ENCODE measurements around the gene FAH. TPM values are rescaled to one million over a fixed set of nuclear protein-coding genes. Genes with fewer than 3 reads are reported as not detected.

The FAH gene
- total and polyA plus RNA-seq, 10 of the 15 experiments (the other 5 are each of a cell fraction or from before 2014, with no cell fraction given) = 36.3 to 121 (median 62.0) TPM

DNA sequence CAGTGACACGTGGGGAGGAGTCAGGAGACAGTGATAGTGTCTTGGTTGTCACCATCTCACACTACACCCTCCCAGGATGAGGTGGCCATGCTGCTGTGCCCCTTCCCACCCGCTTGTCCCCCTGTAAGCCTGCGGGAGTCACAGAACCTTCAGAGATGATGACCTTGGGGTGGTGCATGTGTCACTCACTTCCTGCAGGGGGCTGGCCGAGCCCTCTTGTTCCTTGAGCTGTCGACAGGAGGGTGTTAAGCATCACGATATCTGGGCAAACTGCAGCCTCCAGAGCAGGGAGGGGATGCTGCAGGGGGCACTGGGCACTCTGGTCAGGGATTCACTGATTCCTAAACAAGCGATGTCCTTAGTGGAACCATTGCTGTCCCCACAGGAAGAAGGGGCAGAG, 27.7 kb downstream of the FAH start:
- SMC1A ChIA-PET (ENCODE audit: uncharacterized antibody, unreplicated experiment) = no interaction called here
- no peaks in the 10 kb centered on the region for H3K4me1 ChIP-seq (ENCODE audit: control insufficient read depth, insufficient read depth, low read length)
- RAD21 ChIA-PET (ENCODE audit: unreplicated experiment) = no interaction called here
- POLR2A ChIA-PET = no interaction called here
- no peak overlapping the region for H3K4me3 ChIP-seq
- CTCF ChIA-PET = no interaction called here
- H4K20me1 ChIP-seq (ENCODE audit: control insufficient read depth, insufficient read depth) = no peaks in the 10 kb centered on the region
- intact Hi-C loops (cut with micrococcal nuclease; ENCODE audit: unreplicated experiment) = no loop called here
- in situ Hi-C loops (cut with MboI) = no loop called here
- 96% methylated on average over 7 of the region's 7 CpGs for WGBS (ENCODE audit: insufficient coverage, insufficient replicate concordance, low lambda C conversion rate, missing lambda C conversion rate)
- ATAC-seq (no peak), DNase-seq (ENCODE audit: low read depth, low spot score) (no peak), FAIRE-seq (no peak)
- H3K36me3 ChIP-seq (ENCODE audit: control insufficient read depth in 2 of 2, insufficient read depth in 2 of 2, low read length in 1 of 2) = peaks cover 1 to 6% of the 10 kb centered on the region in 2 experiments
- no peak overlapping the region for H2AFZ ChIP-seq (ENCODE audit: control insufficient read depth, low read depth, low read length)
- no peaks in the 10 kb centered on the region for H3K9me3 ChIP-seq (replicated peaks; ENCODE audit: control insufficient read depth, insufficient read depth, low read length)
- no TSS peak for BruUV-seq (replicated peaks)
- no peak overlapping the region for H3K27ac ChIP-seq (ENCODE audit: control insufficient read depth, insufficient read depth)
- H3K4me2 ChIP-seq (ENCODE audit: control insufficient read depth, insufficient read depth) = no peak overlapping the region
- no peak for TF ChIP-seq ZSCAN29 (IDR thresholded peaks at IDR 0.05)
- TF ChIP-seq, protein P1, sequence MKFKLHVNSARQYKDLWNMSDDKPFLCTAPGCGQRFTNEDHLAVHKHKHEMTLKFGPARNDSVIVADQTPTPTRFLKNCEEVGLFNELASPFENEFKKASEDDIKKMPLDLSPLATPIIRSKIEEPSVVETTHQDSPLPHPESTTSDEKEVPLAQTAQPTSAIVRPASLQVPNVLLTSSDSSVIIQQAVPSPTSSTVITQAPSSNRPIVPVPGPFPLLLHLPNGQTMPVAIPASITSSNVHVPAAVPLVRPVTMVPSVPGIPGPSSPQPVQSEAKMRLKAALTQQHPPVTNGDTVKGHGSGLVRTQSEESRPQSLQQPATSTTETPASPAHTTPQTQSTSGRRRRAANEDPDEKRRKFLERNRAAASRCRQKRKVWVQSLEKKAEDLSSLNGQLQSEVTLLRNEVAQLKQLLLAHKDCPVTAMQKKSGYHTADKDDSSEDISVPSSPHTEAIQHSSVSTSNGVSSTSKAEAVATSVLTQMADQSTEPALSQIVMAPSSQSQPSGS (IDR thresholded peaks at IDR 0.05; ENCODE audit: low read length) = no peak
- TF ChIP-seq HDAC6 (IDR thresholded peaks at IDR 0.05; ENCODE audit: unreplicated experiment) = no peak
- no peak overlapping the region for H3K9ac ChIP-seq (ENCODE audit: control insufficient read depth, insufficient read depth, low read length)
- H3K27me3 ChIP-seq (replicated peaks in 1 of 2; ENCODE audit: control insufficient read depth in 2 of 2, insufficient read depth in 2 of 2, low read length in 1 of 2) = no peaks in the 10 kb centered on the region
- H3K79me2 ChIP-seq (ENCODE audit: control insufficient read depth, insufficient read depth, low read length) = no peaks in the 10 kb centered on the region

DNA sequence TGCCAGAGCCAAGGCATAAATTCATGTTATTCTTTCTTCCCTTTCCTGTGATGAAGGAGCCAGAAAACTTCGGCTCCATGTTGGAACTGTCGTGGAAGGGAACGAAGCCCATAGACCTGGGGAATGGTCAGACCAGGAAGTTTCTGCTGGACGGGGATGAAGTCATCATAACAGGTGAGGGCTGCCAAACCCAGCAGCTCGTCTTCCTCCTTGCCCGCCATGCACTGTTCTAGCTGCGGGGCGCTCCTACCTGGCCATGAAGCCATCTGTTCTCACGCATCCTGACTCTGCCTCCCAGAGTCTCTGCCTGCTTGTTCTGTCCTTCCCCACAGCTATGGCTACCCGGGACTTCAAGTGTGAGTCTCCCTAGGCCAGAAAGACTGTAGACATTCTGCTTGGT, 28.2 kb downstream of the FAH start:
- CTCF ChIA-PET = interaction anchor here (1.1 kb wide), 1 partner anchor 324 kb away, joined by 3 read pairs; no protein-coding TSS in a partner anchor
- intact Hi-C loops (cut with micrococcal nuclease; ENCODE audit: unreplicated experiment) (no loop called here), in situ Hi-C loops (cut with MboI) (no loop called here)
- Histone ChIP-seq H3K36me3 (ENCODE audit: control insufficient read depth in 2 of 2, insufficient read depth in 2 of 2, low read length in 1 of 2) (peaks cover 1 to 6% of the 10 kb centered on the region in 2 experiments), H3K9me3 (replicated peaks; ENCODE audit: control insufficient read depth, insufficient read depth, low read length) (no peaks in the 10 kb centered on the region), H3K4me3 (no peak overlapping the region), H3K4me1 (ENCODE audit: control insufficient read depth, insufficient read depth, low read length) (no peaks in the 10 kb centered on the region), H2AFZ (ENCODE audit: control insufficient read depth, low read depth, low read length) (no peak overlapping the region), H3K27me3 (replicated peaks in 1 of 2; ENCODE audit: control insufficient read depth in 2 of 2, insufficient read depth in 2 of 2, low read length in 1 of 2) (no peaks in the 10 kb centered on the region), H3K4me2 (ENCODE audit: control insufficient read depth, insufficient read depth) (no peak overlapping the region), H3K79me2 (ENCODE audit: control insufficient read depth, insufficient read depth, low read length) (no peaks in the 10 kb centered on the region), H3K9ac (ENCODE audit: control insufficient read depth, insufficient read depth, low read length) (no peak overlapping the region), H4K20me1 (ENCODE audit: control insufficient read depth, insufficient read depth) (no peaks in the 10 kb centered on the region), H3K27ac (ENCODE audit: control insufficient read depth, insufficient read depth) (no peak overlapping the region)
- POLR2A ChIA-PET = no interaction called here
- DNase-seq (ENCODE audit: low read depth, low spot score) = no peak
- ATAC-seq = no peak
- FAIRE-seq = no peak
- RAD21 ChIA-PET (ENCODE audit: unreplicated experiment) = no interaction called here
- no TSS peak for BruUV-seq (replicated peaks)
- SMC1A ChIA-PET (ENCODE audit: uncharacterized antibody, unreplicated experiment) = interaction anchor here (1.3 kb wide), 1 partner anchor 10 kb away, joined by 4 read pairs; no protein-coding TSS in a partner anchor
- over 99% methylated on average over 10 of the region's 10 CpGs for WGBS (ENCODE audit: insufficient coverage, insufficient replicate concordance, low lambda C conversion rate, missing lambda C conversion rate)
- no peak for TF ChIP-seq NR2C2 (IDR thresholded peaks at IDR 0.05; ENCODE audit: borderline replicate concordance, control insufficient read depth, insufficient read length, low read depth)
- no peak for TF ChIP-seq WRNIP1 (IDR thresholded peaks at IDR 0.05; ENCODE audit: borderline replicate concordance, low read depth, low read length)
- TF ChIP-seq TCF3 (IDR thresholded peaks at IDR 0.05; ENCODE audit: borderline replicate concordance, insufficient read depth, low read depth, low read length) = no peak
- TF ChIP-seq CHD2 (IDR thresholded peaks at IDR 0.05; ENCODE audit: borderline replicate concordance, low read depth, low read length) = no peak
- TF ChIP-seq CHD1 (IDR thresholded peaks at IDR 0.05; ENCODE audit: low read depth, low read length) = no peak
- TF ChIP-seq RAD51 (IDR thresholded peaks at IDR 0.05) = no peak
- no peak for TF ChIP-seq DPF2 (IDR thresholded peaks at IDR 0.05)
- TF ChIP-seq JUNB (IDR thresholded peaks at IDR 0.05) = no peak
- no peak for TF ChIP-seq ESRRA (IDR thresholded peaks at IDR 0.05; ENCODE audit: low read length)
- TF ChIP-seq, protein P2, sequence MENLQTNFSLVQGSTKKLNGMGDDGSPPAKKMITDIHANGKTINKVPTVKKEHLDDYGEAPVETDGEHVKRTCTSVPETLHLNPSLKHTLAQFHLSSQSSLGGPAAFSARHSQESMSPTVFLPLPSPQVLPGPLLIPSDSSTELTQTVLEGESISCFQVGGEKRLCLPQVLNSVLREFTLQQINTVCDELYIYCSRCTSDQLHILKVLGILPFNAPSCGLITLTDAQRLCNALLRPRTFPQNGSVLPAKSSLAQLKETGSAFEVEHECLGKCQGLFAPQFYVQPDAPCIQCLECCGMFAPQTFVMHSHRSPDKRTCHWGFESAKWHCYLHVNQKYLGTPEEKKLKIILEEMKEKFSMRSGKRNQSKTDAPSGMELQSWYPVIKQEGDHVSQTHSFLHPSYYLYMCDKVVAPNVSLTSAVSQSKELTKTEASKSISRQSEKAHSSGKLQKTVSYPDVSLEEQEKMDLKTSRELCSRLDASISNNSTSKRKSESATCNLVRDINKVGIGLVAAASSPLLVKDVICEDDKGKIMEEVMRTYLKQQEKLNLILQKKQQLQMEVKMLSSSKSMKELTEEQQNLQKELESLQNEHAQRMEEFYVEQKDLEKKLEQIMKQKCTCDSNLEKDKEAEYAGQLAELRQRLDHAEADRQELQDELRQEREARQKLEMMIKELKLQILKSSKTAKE (IDR thresholded peaks at IDR 0.05; ENCODE audit: low read depth, poor library complexity, severe bottlenecking) = no peak
- TF ChIP-seq, protein P3, sequence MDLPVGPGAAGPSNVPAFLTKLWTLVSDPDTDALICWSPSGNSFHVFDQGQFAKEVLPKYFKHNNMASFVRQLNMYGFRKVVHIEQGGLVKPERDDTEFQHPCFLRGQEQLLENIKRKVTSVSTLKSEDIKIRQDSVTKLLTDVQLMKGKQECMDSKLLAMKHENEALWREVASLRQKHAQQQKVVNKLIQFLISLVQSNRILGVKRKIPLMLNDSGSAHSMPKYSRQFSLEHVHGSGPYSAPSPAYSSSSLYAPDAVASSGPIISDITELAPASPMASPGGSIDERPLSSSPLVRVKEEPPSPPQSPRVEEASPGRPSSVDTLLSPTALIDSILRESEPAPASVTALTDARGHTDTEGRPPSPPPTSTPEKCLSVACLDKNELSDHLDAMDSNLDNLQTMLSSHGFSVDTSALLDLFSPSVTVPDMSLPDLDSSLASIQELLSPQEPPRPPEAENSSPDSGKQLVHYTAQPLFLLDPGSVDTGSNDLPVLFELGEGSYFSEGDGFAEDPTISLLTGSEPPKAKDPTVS (IDR thresholded peaks at IDR 0.05; ENCODE audit: low read depth, low read length) = no peak
